Panc1 (cell line): Measurements from ENCODE around the gene TMEM150B. TPM values are rescaled to one million over a fixed set of nuclear protein-coding genes. Genes with fewer than 3 reads are reported as not detected.
A peak's percentile ranks its signal among the peaks of the same experiment; 100 is the strongest.

Experiments
- ATAC-seq: fragments of 200-7000 bp; cut with Tn5 transposase; 2 replicates; pipeline ENCODE4 v1.9.1; 2020; ENCODE audit warnings: mild to moderate bottlenecking, moderate library complexity
- BruUV-seq: library from RNA; stranded (reverse); fragments of 400-500 nt; replicated peaks from 2 replicates; lab custom pipeline; 2021; lab: Mats Ljungman, UMichigan
- CTCF ChIA-PET: fragments of 300-600 bp; sonication (Branson Sonifier 250); formaldehyde crosslinking; loops from one replicate; lab custom pipeline; 2022; ENCODE audit warnings: antibody characterized with exemption; lab: Charles Lee
- POLR2A ChIA-PET: fragments of 300-600 bp; sonication (Branson Sonifier 250); formaldehyde crosslinking; loops from one replicate; lab custom pipeline; 2022; ENCODE audit warnings: antibody characterized with exemption; lab: Charles Lee
- DNase-seq: peaks from one replicate; pipeline ENCODE4 v3.0.0-alpha.2; 2010; ENCODE audit warnings: low read depth, low spot score
- H3K27ac ChIP-seq: 2 replicates; pipeline ENCODE4 v1.5.1; 2011; ENCODE audit warnings: mild to moderate bottlenecking, low read length, inconsistent platforms
- H3K27me3 ChIP-seq: fragments of 200-500 bp; sonication (Bioruptor generic); 2 replicates; pipeline ENCODE4 v1.6.0; 2014; ENCODE audit warnings: low read length, inconsistent platforms; ENCODE audit not compliant: control insufficient read depth, insufficient read depth
- H3K36me3 ChIP-seq: fragments of 200-500 bp; sonication (Bioruptor generic); 2 replicates; pipeline ENCODE4 v1.5.1; 2014; ENCODE audit warnings: inconsistent platforms, mild to moderate bottlenecking, low read length, moderate library complexity; ENCODE audit not compliant: control insufficient read depth, insufficient read depth
- H3K4me1 ChIP-seq: 2 replicates; pipeline ENCODE4 v1.5.1; 2011; ENCODE audit warnings: inconsistent platforms, mild to moderate bottlenecking, low read length, moderate library complexity; ENCODE audit not compliant: control insufficient read depth, insufficient read depth
- H3K4me3 ChIP-seq, 2 experiments: 2 replicates each; pipeline ENCODE4 v1.5.1; 2011 to 2012; ENCODE audit warnings: low read depth in 2 of 2, low read length in 2 of 2, mild to moderate bottlenecking in 2 of 2, inconsistent platforms in 1 of 2, moderate library complexity in 1 of 2
- H3K9me3 ChIP-seq: fragments of 200-500 bp; sonication (Bioruptor generic); 2 replicates; pipeline ENCODE4 v1.5.1; 2014; ENCODE audit warnings: low read depth, mild to moderate bottlenecking, inconsistent platforms, low read length, moderate library complexity; ENCODE audit not compliant: control insufficient read depth, insufficient read depth
- CTCF ChIP-seq: fragments of 450-650 bp; IDR thresholded peaks from 2 replicates; pipeline ENCODE4 v1.5.1; 2017; ENCODE audit warnings: mild to moderate bottlenecking
- POLR2AphosphoS5 ChIP-seq: IDR thresholded peaks from 2 replicates; pipeline ENCODE4 v1.6.1; 2012; ENCODE audit warnings: mild to moderate bottlenecking, low read depth, low read length, moderate library complexity
- SIN3A ChIP-seq: IDR thresholded peaks from 2 replicates; pipeline ENCODE4 v1.6.1; 2012; ENCODE audit warnings: low read depth, mild to moderate bottlenecking, low read length, moderate library complexity, borderline replicate concordance; ENCODE audit not compliant: insufficient read depth
- TCF7L2 ChIP-seq: IDR thresholded peaks from 2 replicates; pipeline ENCODE4 v1.6.1; 2011; ENCODE audit warnings: mild to moderate bottlenecking, low read depth, low read length, inconsistent platforms
- in situ Hi-C: cut with HindIII; loops from 2 replicates; pipeline ENCODE4 v1.10.0; 2016; ENCODE audit warnings: low sequenced_read_pairs, low pct_unique_long_range_greater_than_20kb
- intact Hi-C: fragments of 100-400 bp; cut with micrococcal nuclease; formaldehyde crosslinking; loops from one replicate; pipeline ENCODE4 v1.10.0; 2022; ENCODE audit not compliant: unreplicated experiment
- total RNA-seq: library from RNA; stranded (reverse); gene quantifications from one replicate; pipeline ENCODE4 v1.2.1, GENCODE V29; 2021; ENCODE audit not compliant: unreplicated experiment
- TF ChIP-seq, protein P1 (sequence below), 2 experiments: IDR thresholded peaks; 2 replicates each; pipeline ENCODE4 v1.6.1; 2011 to 2012; ENCODE audit warnings: low read depth in 2 of 2, control low read depth in 1 of 2, low read length in 1 of 2, mild to moderate bottlenecking in 1 of 2, moderate library complexity in 1 of 2; ENCODE audit not compliant: insufficient read depth in 1 of 2

The TMEM150B gene
- total RNA-seq, 1 experiment from 2014 or later: not detected

GRCh38 chr19:55360902-55361301 lies 35.8 kb upstream of the TMEM150B start:
- in situ Hi-C loops: no loop called here
- no peaks in the 10 kb centered on the region for H3K27me3 ChIP-seq
- no TSS peak for BruUV-seq
- TF ChIP-seq CTCF (no peak), POLR2AphosphoS5 (no peak), TCF7L2 (no peak), SIN3A (no peak)
- TF ChIP-seq, protein P1, sequence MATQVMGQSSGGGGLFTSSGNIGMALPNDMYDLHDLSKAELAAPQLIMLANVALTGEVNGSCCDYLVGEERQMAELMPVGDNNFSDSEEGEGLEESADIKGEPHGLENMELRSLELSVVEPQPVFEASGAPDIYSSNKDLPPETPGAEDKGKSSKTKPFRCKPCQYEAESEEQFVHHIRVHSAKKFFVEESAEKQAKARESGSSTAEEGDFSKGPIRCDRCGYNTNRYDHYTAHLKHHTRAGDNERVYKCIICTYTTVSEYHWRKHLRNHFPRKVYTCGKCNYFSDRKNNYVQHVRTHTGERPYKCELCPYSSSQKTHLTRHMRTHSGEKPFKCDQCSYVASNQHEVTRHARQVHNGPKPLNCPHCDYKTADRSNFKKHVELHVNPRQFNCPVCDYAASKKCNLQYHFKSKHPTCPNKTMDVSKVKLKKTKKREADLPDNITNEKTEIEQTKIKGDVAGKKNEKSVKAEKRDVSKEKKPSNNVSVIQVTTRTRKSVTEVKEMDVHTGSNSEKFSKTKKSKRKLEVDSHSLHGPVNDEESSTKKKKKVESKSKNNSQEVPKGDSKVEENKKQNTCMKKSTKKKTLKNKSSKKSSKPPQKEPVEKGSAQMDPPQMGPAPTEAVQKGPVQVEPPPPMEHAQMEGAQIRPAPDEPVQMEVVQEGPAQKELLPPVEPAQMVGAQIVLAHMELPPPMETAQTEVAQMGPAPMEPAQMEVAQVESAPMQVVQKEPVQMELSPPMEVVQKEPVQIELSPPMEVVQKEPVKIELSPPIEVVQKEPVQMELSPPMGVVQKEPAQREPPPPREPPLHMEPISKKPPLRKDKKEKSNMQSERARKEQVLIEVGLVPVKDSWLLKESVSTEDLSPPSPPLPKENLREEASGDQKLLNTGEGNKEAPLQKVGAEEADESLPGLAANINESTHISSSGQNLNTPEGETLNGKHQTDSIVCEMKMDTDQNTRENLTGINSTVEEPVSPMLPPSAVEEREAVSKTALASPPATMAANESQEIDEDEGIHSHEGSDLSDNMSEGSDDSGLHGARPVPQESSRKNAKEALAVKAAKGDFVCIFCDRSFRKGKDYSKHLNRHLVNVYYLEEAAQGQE (IDR thresholded peaks at IDR 0.05; ENCODE audit: insufficient read depth in 1 of 2, low read depth in 2 of 2, low read length in 1 of 2): no peak
- DNase-seq (no peak), ATAC-seq (0 out of 2 replicates have a peak, but pooled peaks have one; percentile 5)
- ChIA-PET POLR2A (no interaction called here), CTCF (interaction anchor here (0.6 kb wide), 1 partner anchor 13 kb away, joined by 6 read pairs; no protein-coding TSS in a partner anchor)
- no peaks in the 10 kb centered on the region for H3K36me3 ChIP-seq
- H3K4me3 ChIP-seq: no peak overlapping the region
- H3K4me1 ChIP-seq: peaks cover 5% of the 10 kb centered on the region; the same call in 1 of the 2 replicates
- no peaks in the 10 kb centered on the region for H3K9me3 ChIP-seq
- intact Hi-C loops: no loop called here
- no peak overlapping the region for H3K27ac ChIP-seq

GRCh38 chr19:55358943-55359908 lies 34.1 kb upstream of the TMEM150B start:
- ATAC-seq (peak; percentile 20; the same call in 1 of the 2 replicates), DNase-seq (no peak)

More at GRCh38 chr19:55358943-55359908, 34.1 kb upstream of the TMEM150B start:
- H3K27ac ChIP-seq: no peak overlapping the region
- no peaks in the 10 kb centered on the region for H3K36me3 ChIP-seq
- BruUV-seq: no TSS peak
- POLR2A ChIA-PET: no interaction called here
- no peaks in the 10 kb centered on the region for H3K27me3 ChIP-seq
- CTCF ChIA-PET: no interaction called here
- TF ChIP-seq, protein P1 (IDR thresholded peaks at IDR 0.05; ENCODE audit: insufficient read depth in 1 of 2, low read depth in 2 of 2, low read length in 1 of 2): no peak
- no peak for TF ChIP-seq CTCF
- no peak for TF ChIP-seq TCF7L2
- TF ChIP-seq POLR2AphosphoS5: no peak
- TF ChIP-seq SIN3A: no peak
- in situ Hi-C loops: no loop called here
- no peak overlapping the region for H3K4me3 ChIP-seq
- intact Hi-C loops: no loop called here
- no peaks in the 10 kb centered on the region for H3K9me3 ChIP-seq
- H3K4me1 ChIP-seq: peaks cover 11% of the 10 kb centered on the region
